GM18517 (cell line): ENCODE results near the gene POU6F2.
"Not testable (repeated sequence)": the region's sequence is repeated elsewhere in the genome, so short reads cannot be mapped to it uniquely, and the experiment has no call there.

Experiments
- ATAC-seq: cut with Tn5 transposase; IDR thresholded peaks from one replicate; pipeline ENCODE4 v1.9.1; 2021; ENCODE audit warnings: mild to moderate bottlenecking, moderate library complexity; ENCODE audit not compliant: unreplicated experiment

Gene POU6F2

GRCh38 chr7:39339591-39339990 is 361.9 kb downstream of the POU6F2 start:
- no peak for ATAC-seq

- ATAC-seq, result no peak
These were observed 363.4 kb downstream of the POU6F2 start for GRCh38 chr7:39341083-39341482.

GRCh38 chr7:39342763-39343162 is 365.1 kb downstream of the POU6F2 start:
- ATAC-seq, result no peak

- ATAC-seq, result no peak
These were observed 371.9 kb downstream of the POU6F2 start for GRCh38 chr7:39349452-39350123.

GRCh38 chr7:39353615-39354376 is 376.1 kb downstream of the POU6F2 start:
- ATAC-seq, result no peak

GRCh38 chr7:39355664-39356063 is 378.0 kb downstream of the POU6F2 start:
- ATAC-seq, result no peak

GRCh38 chr7:39356172-39356925 is 378.6 kb downstream of the POU6F2 start:
- ATAC-seq, result no peak

GRCh38 chr7:39357648-39358047 is 379.9 kb downstream of the POU6F2 start:
- no peak for ATAC-seq

GRCh38 chr7:39360038-39360437 is 382.3 kb downstream of the POU6F2 start:
- ATAC-seq, result no peak

GRCh38 chr7:39360766-39361165 is 383.1 kb downstream of the POU6F2 start:
- no peak for ATAC-seq

- no peak for ATAC-seq
These were observed 388.1 kb downstream of the POU6F2 start for GRCh38 chr7:39365751-39366295.

GRCh38 chr7:39367451-39367850 is 389.7 kb downstream of the POU6F2 start:
- ATAC-seq, result no peak

- no peak for ATAC-seq
These were observed 390.2 kb downstream of the POU6F2 start for GRCh38 chr7:39367943-39368342.

- no peak for ATAC-seq
These were observed 394.7 kb downstream of the POU6F2 start for GRCh38 chr7:39372383-39372782.

GRCh38 chr7:39374436-39375040 is 396.8 kb downstream of the POU6F2 start:
- no peak for ATAC-seq

- no peak for ATAC-seq
These were observed 397.6 kb downstream of the POU6F2 start for GRCh38 chr7:39375047-39375873.

GRCh38 chr7:39375874-39376190 is 398.1 kb downstream of the POU6F2 start:
- ATAC-seq, result no peak

- ATAC-seq, result not testable (repeated sequence)
These were observed 399.2 kb downstream of the POU6F2 start for GRCh38 chr7:39376881-39377280.

GRCh38 chr7:39379416-39379815 is 401.7 kb downstream of the POU6F2 start:
- ATAC-seq, result no peak

GRCh38 chr7:39383136-39383535 is 405.4 kb downstream of the POU6F2 start:
- no peak for ATAC-seq
